GM15510 (cell line): ENCODE results near the gene B3GALT4.

Source experiments
- POLR2A ChIP-seq: IDR thresholded peaks from 3 replicates; pipeline ENCODE4 v1.6.1; 2011; ENCODE audit warnings: borderline replicate concordance; ENCODE audit not compliant: insufficient read length; ENCODE audit errors: extremely low read depth

Gene B3GALT4

DNA sequence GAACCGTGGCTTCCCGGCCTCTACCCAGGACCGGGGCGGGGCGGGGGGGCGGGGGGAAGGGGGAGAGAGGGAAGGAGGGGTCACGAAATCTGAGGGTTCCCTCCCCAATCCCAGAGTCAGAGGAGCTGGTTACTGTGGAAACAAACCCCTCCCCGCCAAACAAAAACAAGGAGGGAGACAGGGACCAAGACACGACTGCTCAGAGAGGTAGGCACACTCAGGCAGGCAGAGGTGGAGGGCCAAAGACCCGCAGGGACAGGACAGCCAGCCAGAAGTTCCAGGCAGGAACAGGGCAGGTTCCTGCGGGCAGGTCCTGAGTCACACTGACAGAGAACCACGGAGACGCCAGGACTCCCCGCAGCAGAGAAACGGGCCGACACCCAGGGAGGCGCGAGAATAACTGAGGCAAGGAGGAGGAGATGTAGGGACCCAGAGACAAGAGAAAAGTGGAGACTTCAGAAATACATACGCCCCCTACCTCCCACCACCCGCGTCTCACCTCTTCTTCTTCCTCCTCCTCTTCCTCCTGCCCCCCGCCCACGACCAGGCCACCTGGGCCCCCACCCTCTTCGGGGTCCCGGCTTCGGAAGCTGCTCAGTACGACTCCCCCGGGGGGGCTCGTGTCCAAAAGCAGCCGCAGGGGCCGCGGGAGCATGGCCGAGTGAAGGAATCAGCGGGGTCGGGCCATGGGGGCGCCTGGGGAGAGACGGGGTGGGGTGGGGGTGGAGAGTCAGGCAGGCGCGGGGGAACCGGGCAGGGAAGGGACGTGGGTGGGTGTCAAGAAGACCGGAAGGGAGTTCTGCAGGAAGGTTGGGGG lies 21.2 kb downstream of the B3GALT4 start:
- peak; percentile 17 for TF ChIP-seq POLR2A

DNA sequence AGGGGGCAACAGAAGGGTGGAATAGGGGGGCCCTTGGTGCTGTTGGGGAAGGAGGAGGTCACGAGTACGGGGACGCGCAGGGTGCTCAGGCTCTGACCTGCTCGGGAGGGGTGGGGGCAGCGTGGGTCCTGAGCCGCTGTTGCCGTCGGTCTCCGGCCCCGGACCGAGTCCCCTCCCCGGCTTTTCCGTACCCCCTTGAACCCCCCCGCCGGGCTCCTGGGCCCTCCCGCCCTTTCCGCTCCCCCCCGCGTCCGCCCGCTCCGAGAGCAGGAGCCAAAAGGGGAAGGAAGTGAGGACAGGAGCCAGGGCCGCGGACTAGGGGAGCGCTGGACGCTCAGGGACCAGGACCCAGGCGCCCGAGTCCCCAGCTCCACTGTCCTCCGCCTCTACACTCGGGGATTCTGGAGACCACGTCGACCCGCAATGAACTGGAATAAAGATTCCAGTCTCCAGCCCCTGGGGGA lies 21.9 kb downstream of the B3GALT4 start, which contains the start of gene RGL2:
TSS of gene RGL2 (minus strand) at position 170 of the 464 bp plus-strand sequence. CDS start 332 bp downstream, outside the sequence.
- no peak for TF ChIP-seq POLR2A

DNA sequence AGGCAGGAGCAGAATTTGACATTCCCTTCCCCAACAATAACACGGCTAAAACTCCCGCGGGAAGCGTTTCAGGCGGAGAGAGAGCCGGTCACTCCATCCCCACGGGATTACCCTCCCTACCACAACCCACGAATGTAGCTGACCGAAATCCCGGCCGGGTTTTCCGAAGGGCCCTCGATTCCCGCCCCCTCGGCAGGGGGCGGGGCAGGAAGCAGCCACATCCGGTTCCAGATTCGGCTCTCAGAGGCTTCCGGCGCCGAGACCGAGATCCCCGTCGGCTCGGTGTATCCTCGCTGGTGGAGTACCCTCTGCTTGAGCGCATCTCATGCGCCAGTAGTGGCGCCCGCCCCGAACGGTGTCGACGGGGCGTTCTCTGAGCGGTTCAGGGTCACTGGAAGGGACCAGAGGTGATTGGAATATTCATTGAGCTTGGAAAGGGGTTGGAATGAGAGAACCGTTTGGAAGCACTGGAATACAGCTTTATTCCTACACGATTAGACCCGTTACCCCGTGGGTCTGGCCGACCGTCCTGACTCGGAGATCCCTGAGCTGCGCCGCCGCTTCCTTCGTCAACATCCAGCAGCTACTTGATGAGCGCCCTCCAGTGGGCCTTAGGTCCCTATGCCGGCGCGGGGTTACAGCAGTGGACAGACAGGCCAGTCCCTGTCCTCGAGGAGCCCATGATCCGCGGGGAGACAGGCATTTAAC lies 22.5 kb downstream of the B3GALT4 start:
- peak; percentile 93 for TF ChIP-seq POLR2A

DNA sequence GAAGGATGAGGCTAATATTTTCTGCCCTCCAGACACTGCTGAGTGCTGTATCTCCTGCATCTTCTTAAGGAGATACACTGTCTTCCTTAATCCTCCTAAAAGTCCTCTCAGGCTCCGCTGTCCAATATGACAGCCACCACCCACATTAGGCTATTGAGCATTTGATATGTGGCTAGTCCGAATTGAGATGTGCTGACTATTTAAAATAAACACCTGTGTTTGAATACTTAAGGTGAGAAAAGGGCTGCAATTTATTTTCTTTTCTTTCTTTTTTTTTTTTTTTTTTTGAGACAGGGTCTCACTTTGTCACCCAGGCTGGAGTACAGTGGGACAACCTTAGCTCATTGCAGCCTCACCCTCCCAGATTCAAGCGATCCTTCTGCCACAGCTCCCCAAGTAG lies 25.0 kb downstream of the B3GALT4 start:
- TF ChIP-seq POLR2A = no peak

DNA sequence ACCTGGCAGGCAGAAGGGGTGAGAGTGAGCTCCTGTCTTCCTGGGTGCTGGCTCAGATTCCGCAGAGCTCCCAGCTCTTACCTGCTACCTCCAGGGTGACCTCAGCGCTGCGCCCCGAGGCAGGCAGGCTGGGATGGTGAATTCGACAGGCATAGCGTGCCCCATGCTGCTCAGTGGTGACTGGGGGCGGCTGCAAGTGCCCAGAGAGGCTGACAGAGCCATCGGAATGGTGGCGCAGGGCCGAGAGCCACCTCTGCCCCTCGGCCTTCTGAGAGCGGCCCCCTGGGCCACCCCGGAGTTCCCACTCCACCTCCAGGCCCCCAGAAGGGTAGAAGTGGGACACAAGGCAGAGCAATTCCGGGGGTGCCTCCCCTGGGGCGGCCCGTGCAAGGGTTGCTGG lies 27.3 kb downstream of the B3GALT4 start:
- TF ChIP-seq POLR2A = no peak

DNA sequence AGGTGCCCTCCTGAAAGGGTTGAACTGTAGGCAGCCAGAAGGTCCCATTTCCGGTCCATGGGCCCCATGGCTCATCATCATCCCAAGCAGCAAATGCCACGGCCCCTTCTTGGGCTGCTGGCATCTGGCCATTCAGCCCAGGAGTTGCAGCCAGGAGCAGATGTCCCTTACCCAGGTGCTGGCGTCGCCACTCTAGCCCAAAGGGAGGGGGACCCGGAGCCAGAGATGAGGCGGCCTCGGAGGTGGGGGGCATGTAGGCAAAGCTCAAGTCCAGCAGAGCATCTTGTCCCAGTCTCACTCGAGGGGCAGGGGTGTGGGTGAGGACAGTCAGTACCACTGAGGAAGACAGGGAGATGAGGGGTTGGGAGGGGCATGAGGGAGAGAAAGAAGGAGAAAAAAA lies 28.1 kb downstream of the B3GALT4 start:
- TF ChIP-seq POLR2A = no peak

DNA sequence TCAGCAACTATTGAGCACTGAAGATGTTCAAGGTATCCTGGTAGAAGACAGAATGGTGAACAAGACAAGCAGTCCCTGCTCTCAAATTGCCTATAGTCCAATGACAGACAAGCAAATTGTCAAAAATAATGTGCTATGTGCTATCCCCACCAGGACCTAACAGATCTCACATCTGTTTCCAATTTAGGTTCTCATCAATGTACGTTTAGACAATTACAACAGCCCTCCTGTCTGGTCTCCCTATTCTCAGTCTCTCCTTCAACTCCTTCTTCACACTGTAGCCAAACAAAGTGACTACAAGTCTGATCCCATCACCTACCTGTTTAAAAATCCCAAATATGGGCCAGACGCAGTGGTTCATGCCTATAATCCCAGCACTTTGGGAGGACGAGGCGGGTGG lies 29.4 kb downstream of the B3GALT4 start:
- TF ChIP-seq POLR2A = no peak

DNA sequence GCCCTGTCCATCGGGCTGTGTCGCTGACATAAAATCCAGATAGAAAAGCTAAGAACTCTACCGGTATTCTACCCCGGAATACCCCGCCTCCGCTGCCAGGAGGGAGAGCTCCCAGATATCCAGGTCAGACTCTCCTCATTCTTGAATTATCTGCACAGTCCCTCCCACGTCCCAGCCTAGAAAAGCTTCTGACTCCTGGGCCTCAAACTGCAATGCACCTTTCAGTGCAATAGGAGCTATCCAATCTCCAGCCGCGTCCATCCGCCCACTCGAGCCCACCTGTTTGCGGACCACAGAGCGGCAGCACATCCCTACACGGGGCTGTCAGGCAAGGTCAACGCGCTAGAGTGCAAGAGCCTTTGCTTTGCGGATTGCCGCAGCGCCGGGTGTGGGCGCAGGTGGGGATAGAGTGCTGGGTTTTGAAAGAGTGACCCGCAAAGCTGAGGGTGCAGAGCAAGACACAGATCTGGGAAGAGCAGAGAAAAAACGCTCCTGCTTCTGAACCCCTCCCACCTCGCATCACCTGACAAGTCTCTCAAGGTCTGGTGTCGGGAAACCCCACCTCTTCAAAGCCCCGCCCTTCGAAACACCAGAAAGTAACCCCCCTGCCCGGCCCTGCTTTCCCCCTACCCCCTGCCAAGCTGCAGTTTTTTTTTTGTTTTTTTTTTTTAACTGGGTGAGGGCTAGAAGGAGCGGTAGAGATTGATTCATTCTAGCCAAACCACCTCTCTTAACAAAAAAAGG lies 35.6 kb downstream of the B3GALT4 start:
- TF ChIP-seq POLR2A = peak; percentile 26

DNA sequence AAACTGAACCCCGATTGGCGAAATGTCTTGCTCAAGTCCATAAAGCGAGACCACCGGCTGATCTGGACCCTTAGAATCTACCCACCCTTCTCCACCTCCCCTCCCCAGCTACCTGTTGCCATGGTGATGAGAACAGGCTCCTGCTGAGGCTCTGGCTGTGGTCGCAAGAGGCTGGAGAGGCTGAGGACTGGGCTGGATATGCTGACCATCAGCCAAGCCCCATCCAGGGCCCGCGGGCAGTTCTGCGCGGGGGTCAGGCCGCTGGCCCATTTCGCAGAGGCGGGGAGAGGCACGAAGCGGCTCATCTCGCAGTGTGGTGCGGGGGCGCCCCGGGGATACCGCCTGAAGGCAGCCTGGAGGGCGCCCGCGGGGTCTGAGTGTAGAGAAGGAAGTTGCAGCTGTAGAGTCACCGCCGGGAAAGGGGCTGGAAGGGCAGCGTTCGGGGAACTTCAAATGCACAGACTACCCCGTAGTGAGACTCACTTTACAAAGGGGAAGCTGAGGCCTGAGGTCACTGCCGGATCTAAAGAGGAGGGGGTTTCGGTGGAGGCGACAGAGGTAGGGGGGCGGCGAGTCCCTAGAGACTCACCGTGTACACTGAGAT lies 36.3 kb downstream of the B3GALT4 start:
- no peak for TF ChIP-seq POLR2A

DNA sequence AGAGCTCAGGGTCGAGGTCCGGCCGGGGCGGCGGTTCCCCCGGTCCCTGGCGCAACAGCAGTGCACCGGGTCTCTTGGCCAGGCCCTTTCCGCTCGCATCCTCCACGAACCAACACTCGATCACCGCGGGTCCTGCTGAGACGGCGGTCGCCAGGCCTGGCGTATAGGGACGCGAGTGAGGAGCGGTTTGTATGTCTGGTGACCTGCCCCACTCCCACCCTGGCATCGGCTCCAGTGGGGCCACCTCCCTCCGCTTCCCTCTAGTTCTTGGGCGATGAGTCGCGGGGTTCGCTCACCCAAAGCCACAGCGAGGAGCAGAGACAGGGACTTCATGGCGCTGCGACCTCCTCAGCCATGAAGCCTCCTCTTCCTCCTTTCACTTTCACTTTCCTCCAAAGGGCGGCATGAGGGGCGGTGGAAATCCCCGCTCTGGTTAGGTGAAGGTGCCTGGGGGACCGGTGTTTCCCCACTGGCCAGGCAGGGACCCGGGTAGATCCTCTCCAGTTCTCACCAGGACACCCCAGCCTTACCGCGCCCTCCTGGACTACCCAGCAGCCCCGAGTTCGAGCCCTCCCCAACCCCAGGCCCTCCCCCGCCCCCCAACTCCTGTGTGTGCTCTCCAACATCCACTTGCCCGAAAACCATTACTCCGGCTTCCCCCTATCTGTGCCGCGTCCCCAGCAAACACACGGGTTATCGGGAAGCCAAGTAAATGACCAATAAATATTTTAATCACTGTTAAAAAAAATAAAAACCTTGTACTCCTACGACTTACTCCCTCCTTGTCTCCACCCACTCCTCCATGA lies 37.0 kb downstream of the B3GALT4 start, which contains the start of gene TAPBP:
TSS of gene TAPBP (minus strand) at position 370 of the 806 bp plus-strand sequence. CDS start at position 333, 37 bp downstream.
- TF ChIP-seq POLR2A = peak; percentile 72

DNA sequence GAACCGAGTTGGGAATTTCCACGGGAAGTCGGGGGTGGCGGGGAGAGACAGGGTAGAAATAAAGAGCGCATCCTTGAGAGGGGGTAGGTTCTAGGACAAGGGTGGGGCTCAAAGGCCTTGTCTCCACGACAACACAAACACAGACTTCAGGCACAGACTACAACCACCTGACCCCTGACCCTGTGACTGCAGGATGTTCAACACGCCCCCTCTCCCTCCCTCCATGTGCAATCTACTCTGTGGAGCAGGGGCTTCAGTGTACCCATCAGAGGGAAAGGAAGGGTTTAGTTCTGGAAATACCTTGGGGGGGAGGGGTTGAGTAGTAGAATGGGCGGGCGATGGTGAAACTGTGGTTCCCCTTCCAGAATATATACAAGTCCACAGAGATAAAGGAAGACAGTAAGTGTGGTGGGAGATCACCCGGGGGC lies 37.6 kb downstream of the B3GALT4 start:
- no peak for TF ChIP-seq POLR2A

DNA sequence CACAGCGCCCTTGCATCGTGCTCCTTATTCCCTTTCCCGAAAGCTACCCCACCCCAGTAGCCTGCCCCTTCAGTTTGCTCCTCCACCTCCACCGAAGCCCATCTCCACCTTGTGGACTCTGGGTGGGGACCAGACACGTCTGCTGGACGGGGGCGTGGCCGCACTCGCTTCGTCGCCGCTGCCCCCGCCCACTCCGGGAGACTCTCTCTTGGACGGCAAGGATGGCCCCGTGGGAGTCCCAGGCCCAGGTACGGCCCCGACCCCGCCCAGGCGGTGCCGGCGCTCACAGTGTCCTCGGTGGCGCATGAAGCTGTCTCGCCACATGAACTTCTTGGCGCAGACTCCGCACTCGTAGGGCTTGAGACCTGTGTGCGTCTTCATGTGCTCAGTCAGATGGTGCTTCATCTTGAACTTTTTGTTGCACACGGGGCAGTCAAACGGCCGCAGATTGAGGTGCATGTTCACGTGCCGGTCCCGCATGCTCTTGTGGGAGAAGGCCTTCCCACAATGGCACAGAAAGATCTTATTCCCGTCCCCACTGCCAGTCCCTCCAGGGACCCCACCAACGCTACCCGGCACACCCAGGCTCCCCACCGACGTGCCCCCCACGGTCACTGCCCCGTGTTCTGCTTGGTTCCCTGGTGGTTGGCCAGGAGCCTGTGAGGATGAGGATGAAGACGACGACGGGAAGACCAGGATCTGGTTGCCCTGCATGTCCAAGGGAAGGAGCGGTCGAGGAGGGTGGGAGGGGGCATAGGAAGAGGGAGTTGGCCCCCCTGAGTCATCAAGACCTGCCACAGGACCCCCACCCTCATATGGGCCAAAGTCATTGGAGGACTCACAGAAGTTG lies 38.2 kb downstream of the B3GALT4 start:
- TF ChIP-seq POLR2A = peak; percentile 31
